Calu3 (cell line): Measurements from ENCODE around the gene FSD2. TPM values are rescaled to one million over a fixed set of nuclear protein-coding genes. Genes with fewer than 3 reads are reported as not detected.
"Not testable (repeated sequence)": the region's sequence is repeated elsewhere in the genome, so short reads cannot be mapped to it uniquely, and the experiment has no call there.

Experiments used
- BruUV-seq: library from RNA; stranded (reverse); fragments of 400-500 nt; replicated peaks from 2 replicates; lab custom pipeline; 2021; lab: Mats Ljungman, UMichigan
- CTCF ChIA-PET: fragments of 300-600 bp; sonication (Branson Sonifier 250); formaldehyde crosslinking; loops from one replicate; lab custom pipeline; 2022; ENCODE audit warnings: antibody characterized with exemption; lab: Charles Lee
- DNase-seq: peaks from one replicate; pipeline ENCODE4 v3.0.0; 2022
- H3K27ac Mint-ChIP-seq: one replicate; pipeline ENCODE4 v1.8.0; 2022; ENCODE audit warnings: mixed read lengths; ENCODE audit not compliant: unreplicated experiment
- H3K27me3 Mint-ChIP-seq: one replicate; pipeline ENCODE4 v1.8.0; 2022; ENCODE audit warnings: mixed read lengths; ENCODE audit not compliant: unreplicated experiment
- H3K36me3 Mint-ChIP-seq: one replicate; pipeline ENCODE4 v1.8.0; 2022; ENCODE audit warnings: mild to moderate bottlenecking, moderate library complexity, mixed read lengths; ENCODE audit not compliant: insufficient read depth, unreplicated experiment
- H3K4me1 Mint-ChIP-seq: one replicate; pipeline ENCODE4 v1.8.0; 2022; ENCODE audit warnings: mild to moderate bottlenecking, low read depth, mixed read lengths; ENCODE audit not compliant: unreplicated experiment
- H3K4me3 Mint-ChIP-seq: one replicate; pipeline ENCODE4 v1.8.0; 2022; ENCODE audit warnings: mild to moderate bottlenecking, low read depth, moderate library complexity, mixed read lengths; ENCODE audit not compliant: unreplicated experiment
- H3K9me3 Mint-ChIP-seq: one replicate; pipeline ENCODE4 v1.8.0; 2022; ENCODE audit warnings: low read depth, mixed read lengths; ENCODE audit not compliant: unreplicated experiment
- CTCF ChIP-seq: fragments of 200-600 bp; IDR thresholded peaks from one replicate; pipeline ENCODE4 v1.8.0; 2022; ENCODE audit warnings: antibody characterized with exemption; ENCODE audit not compliant: unreplicated experiment
- intact Hi-C: fragments of 100-400 bp; cut with micrococcal nuclease; formaldehyde crosslinking; loops from one replicate; pipeline ENCODE4 v1.10.0; 2022; ENCODE audit not compliant: unreplicated experiment
- total RNA-seq: library from RNA; stranded (reverse); gene quantifications from 2 replicates; pipeline ENCODE4 v1.2.3, GENCODE V29; 2022

Gene FSD2
- total RNA-seq, 1 experiment from 2014 or later: not detected

- no peak overlapping the region for H3K4me3 Mint-ChIP-seq
- no peak for TF ChIP-seq CTCF
- peaks cover 4% of the 10 kb centered on the region for H3K36me3 Mint-ChIP-seq
- CTCF ChIA-PET: interaction anchor here (0.5 kb wide), 1 partner anchor 253 kb away, joined by 3 read pairs; no protein-coding TSS in a partner anchor
- no TSS peak for BruUV-seq
- no peak overlapping the region for H3K27ac Mint-ChIP-seq
- H3K27me3 Mint-ChIP-seq: no peaks in the 10 kb centered on the region
- no peak for DNase-seq
- intact Hi-C loops: no loop called here
- H3K9me3 Mint-ChIP-seq: no peaks in the 10 kb centered on the region
- H3K4me1 Mint-ChIP-seq: peaks cover 11% of the 10 kb centered on the region
Measured at GRCh38 chr15:82767163-82767829, 38.6 kb downstream of the FSD2 start.

- peaks cover 11% of the 10 kb centered on the region for H3K4me1 Mint-ChIP-seq
- intact Hi-C loops, DNase-seq, H3K27ac Mint-ChIP-seq, BruUV-seq, H3K27me3 Mint-ChIP-seq, H3K9me3 Mint-ChIP-seq, H3K36me3 Mint-ChIP-seq, H3K4me3 Mint-ChIP-seq: not testable (repeated sequence)
- CTCF ChIA-PET: interaction anchor here (0.7 kb wide), 1 partner anchor 9 kb away, joined by 3 read pairs; no protein-coding TSS in a partner anchor
Measured at GRCh38 chr15:82766201-82766600, 39.7 kb downstream of the FSD2 start.

- Mint-ChIP-seq H3K4me1 (peaks cover 11% of the 10 kb centered on the region), H3K27me3 (no peaks in the 10 kb centered on the region), H3K4me3 (no peak overlapping the region), H3K36me3 (peaks cover 10% of the 10 kb centered on the region), H3K27ac (no peak overlapping the region), H3K9me3 (no peaks in the 10 kb centered on the region)
- no peak for TF ChIP-seq CTCF
- CTCF ChIA-PET: no interaction called here
- intact Hi-C loops: no loop called here
- DNase-seq: no peak
- BruUV-seq: no TSS peak
Measured at GRCh38 chr15:82764740-82765139, 41.1 kb downstream of the FSD2 start.

- no peak for TF ChIP-seq CTCF
- BruUV-seq: no TSS peak
- intact Hi-C loops: no loop called here
- CTCF ChIA-PET: no interaction called here
- Mint-ChIP-seq H3K36me3 (peaks cover 10% of the 10 kb centered on the region), H3K4me3 (no peak overlapping the region), H3K27ac (no peak overlapping the region), H3K27me3 (no peaks in the 10 kb centered on the region), H3K4me1 (peaks cover 11% of the 10 kb centered on the region), H3K9me3 (no peaks in the 10 kb centered on the region)
- DNase-seq: no peak
Measured at GRCh38 chr15:82764117-82764490, 41.8 kb downstream of the FSD2 start.
